Renal cortex interstitium (tissue), 15 donors: ENCODE measurements around the gene MIEF1. TPM values are rescaled to one million over a fixed set of nuclear protein-coding genes. Genes with fewer than 3 reads are reported as not detected.
A peak's percentile ranks its signal among the peaks of the same experiment; 100 is the strongest.

Experiments
- DNase-seq, 11 donors: peaks; one replicate each; pipeline ENCODE4 v3.0.0-alpha.2; 2013; ENCODE audit warnings: low read depth in 9 of 11, low spot score in 4 of 11; ENCODE audit errors: extremely low read depth in 1 of 11
- long read RNA-seq, 16 experiments: transcript quantifications; one replicate each; lab custom pipeline, GENCODE V29; 2026
- polyA plus RNA-seq, 3 donors: library from polyadenylated mRNA; unstranded; fragments of 120-200 nt; gene quantifications; one replicate each; pipeline ENCODE4 v1.2.1, GENCODE V29; 2013; ENCODE audit not compliant: insufficient read length in 3 of 3

The MIEF1 gene
- 10 to 100 TPM; 32.3 to 36.0 (median 34.8) TPM for polyA plus RNA-seq
- long read RNA-seq, donor 1, full-length matches to known transcripts, result 5 of 5 reads
- long read RNA-seq, donor 1, partial matches to known transcripts, result 0 of 5 reads
- long read RNA-seq, donor 1, other reads (novel, unspliced or antisense), result 0 of 5 reads
- long read RNA-seq, donor 2, full-length matches to known transcripts, result 12 of 12 reads
- long read RNA-seq, donor 2, partial matches to known transcripts, result 0 of 12 reads
- long read RNA-seq, donor 2, other reads (novel, unspliced or antisense), result 0 of 12 reads
- long read RNA-seq, donor 3, full-length matches to known transcripts, result 11 of 11 reads
- long read RNA-seq, donor 3, partial matches to known transcripts, result 0 of 11 reads
- long read RNA-seq, donor 3, other reads (novel, unspliced or antisense), result 0 of 11 reads
- long read RNA-seq, donor 4, full-length matches to known transcripts, result 11 of 22 reads
- long read RNA-seq, donor 4, partial matches to known transcripts, result 11 of 22 reads
- long read RNA-seq, donor 4, other reads (novel, unspliced or antisense), result 0 of 22 reads
- long read RNA-seq, donor 5, full-length matches to known transcripts, result 22 of 22 reads
- long read RNA-seq, donor 5, partial matches to known transcripts, result 0 of 22 reads
- long read RNA-seq, donor 5, other reads (novel, unspliced or antisense), result 0 of 22 reads
- long read RNA-seq, donor 6, full-length matches to known transcripts, result 7 of 7 reads
- long read RNA-seq, donor 6, partial matches to known transcripts, result 0 of 7 reads
- long read RNA-seq, donor 6, other reads (novel, unspliced or antisense), result 0 of 7 reads
- long read RNA-seq, donor 7, full-length matches to known transcripts, result 3 of 3 reads
- long read RNA-seq, donor 7, partial matches to known transcripts, result 0 of 3 reads
- long read RNA-seq, donor 7, other reads (novel, unspliced or antisense), result 0 of 3 reads
- long read RNA-seq, donor 8, full-length matches to known transcripts, result 12 of 22 reads
- long read RNA-seq, donor 8, partial matches to known transcripts, result 10 of 22 reads
- long read RNA-seq, donor 8, other reads (novel, unspliced or antisense), result 0 of 22 reads
- long read RNA-seq, donor 9, full-length matches to known transcripts, result 6 of 6 reads
- long read RNA-seq, donor 9, partial matches to known transcripts, result 0 of 6 reads
- long read RNA-seq, donor 9, other reads (novel, unspliced or antisense), result 0 of 6 reads
- long read RNA-seq, donor 10, full-length matches to known transcripts, result 3 of 3 reads
- long read RNA-seq, donor 10, partial matches to known transcripts, result 0 of 3 reads
- long read RNA-seq, donor 10, other reads (novel, unspliced or antisense), result 0 of 3 reads
- long read RNA-seq, donor 11, full-length matches to known transcripts, result 6 of 6 reads
- long read RNA-seq, donor 11, partial matches to known transcripts, result 0 of 6 reads
- long read RNA-seq, donor 11, other reads (novel, unspliced or antisense), result 0 of 6 reads
- long read RNA-seq, donor 12, full-length matches to known transcripts, result 2 of 2 reads
- long read RNA-seq, donor 12, partial matches to known transcripts, result 0 of 2 reads
- long read RNA-seq, donor 12, other reads (novel, unspliced or antisense), result 0 of 2 reads
- long read RNA-seq, donor 13, full-length matches to known transcripts, result 7 of 7 reads
- long read RNA-seq, donor 13, partial matches to known transcripts, result 0 of 7 reads
- long read RNA-seq, donor 13, other reads (novel, unspliced or antisense), result 0 of 7 reads
- long read RNA-seq, donor 14, full-length matches to known transcripts, result 4 of 4 reads
- long read RNA-seq, donor 14, partial matches to known transcripts, result 0 of 4 reads
- long read RNA-seq, donor 14, other reads (novel, unspliced or antisense), result 0 of 4 reads
- long read RNA-seq, donor 15, full-length matches to known transcripts, result 3 of 3 reads
- long read RNA-seq, donor 15, partial matches to known transcripts, result 0 of 3 reads
- long read RNA-seq, donor 15, other reads (novel, unspliced or antisense), result 0 of 3 reads
- long read RNA-seq, donor 16, full-length matches to known transcripts, result 9 of 9 reads
- long read RNA-seq, donor 16, partial matches to known transcripts, result 0 of 9 reads
- long read RNA-seq, donor 16, other reads (novel, unspliced or antisense), result 0 of 9 reads

DNA sequence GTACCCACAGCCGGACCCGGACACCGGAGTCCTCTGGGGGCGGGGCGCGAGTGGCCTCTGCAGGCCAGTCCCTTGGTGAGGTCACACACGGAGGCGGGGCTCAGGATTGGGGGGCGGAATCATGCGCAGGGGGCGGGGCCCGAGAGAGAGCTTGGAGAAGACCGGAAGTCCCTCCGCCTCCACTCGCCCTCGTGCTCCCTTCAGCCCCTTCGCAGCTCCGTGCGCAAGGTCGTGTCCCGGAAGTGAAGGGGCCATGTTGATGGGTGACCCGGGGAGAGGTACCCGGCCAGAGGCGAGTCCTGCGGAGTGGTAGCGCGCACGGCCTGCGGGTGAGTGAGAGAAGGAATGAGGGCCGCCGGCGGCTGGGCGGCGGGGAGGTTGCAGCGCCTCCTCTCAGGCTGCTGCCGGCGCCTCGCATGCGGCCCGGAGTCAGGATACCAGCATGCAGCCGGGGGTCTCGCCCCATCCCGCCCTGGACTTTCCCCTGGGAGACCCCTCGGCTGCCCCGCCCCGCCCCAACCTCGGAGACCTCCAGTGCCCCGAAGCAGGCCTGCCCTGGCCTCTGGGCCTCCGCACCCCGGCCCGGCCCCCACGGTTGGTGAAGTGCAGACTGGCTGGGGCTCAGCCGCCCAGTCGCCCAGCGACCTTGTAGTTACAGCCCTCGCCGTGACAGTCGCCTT, at the start of gene MIEF1:
MIEF1 (plus strand) TSS at position 182 of the 680 bp plus-strand sequence. CDS start 9,005 bp downstream, outside the sequence.
- DNase-seq, result peak; percentile 87 to 96 (median 94)

DNA sequence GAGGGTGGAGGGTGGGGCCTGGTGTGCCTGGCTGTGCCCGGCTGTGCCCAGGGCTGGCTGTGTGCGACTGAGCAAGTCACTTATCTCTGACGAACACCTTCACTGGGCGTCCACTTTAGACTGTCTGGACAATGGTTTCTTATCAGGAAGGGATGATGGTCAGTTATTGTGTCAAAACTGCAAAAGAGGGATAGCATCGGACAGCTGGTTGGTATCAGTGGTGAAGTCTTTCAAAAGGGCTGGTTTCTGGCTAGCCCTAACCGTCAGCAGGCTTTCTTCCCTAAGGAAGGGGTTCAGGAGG, 49.4 kb upstream of the MIEF1 start:
- no peak for DNase-seq

DNA sequence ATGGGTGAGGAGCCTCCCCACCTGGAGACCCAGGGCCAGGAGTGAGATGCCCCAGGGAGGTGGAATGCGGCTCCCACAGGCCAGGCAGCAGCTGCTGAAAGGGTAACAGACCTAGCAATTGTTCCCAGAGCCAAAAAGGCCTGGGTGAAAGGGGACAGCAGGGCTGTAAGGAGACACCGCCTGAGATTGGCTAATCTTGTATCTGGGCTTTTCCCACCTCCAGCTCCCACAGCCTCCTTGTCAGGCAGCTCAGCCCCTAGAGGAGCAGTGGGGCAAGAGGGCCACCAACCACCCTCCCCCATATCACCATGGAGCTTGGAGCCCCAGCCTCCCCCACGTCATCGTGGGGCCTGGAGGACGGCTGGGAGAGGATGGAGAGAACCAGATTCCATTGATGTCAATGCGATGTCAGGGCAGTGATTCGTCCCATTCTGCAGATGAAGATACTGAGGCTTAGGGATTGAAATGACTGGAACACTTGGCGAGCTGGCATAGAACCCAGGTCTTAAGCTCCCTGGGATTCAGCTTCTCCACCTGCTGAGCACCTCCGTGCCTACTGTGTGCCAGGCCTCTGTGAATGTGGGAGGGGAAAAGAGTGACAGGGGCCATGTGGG, 48.2 kb upstream of the MIEF1 start:
- no peak for DNase-seq

DNA sequence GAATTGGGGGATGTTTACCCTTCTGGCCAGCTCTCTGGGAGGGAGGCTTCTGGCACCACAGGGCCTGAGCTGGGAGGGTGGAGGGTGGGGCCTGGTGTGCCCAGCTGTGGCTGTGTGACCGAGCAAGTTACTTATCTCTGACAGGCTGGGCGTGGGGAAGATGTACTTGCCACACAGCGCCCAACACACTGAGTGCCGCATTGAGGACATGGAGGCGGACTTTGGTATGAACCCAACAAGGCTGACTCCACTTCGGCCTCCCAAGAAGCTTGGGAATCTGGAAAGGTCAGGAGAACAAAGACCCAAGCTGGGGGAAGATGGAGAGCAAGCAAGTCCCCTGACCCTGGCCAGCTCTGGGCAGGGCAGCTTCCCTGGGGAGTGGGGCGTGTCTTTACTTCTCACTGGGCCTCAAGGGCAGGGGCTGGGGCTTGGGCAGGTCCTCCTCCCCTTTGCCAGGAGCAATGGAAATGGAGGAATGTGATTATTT, 47.7 kb upstream of the MIEF1 start:
- DNase-seq, result no peak

DNA sequence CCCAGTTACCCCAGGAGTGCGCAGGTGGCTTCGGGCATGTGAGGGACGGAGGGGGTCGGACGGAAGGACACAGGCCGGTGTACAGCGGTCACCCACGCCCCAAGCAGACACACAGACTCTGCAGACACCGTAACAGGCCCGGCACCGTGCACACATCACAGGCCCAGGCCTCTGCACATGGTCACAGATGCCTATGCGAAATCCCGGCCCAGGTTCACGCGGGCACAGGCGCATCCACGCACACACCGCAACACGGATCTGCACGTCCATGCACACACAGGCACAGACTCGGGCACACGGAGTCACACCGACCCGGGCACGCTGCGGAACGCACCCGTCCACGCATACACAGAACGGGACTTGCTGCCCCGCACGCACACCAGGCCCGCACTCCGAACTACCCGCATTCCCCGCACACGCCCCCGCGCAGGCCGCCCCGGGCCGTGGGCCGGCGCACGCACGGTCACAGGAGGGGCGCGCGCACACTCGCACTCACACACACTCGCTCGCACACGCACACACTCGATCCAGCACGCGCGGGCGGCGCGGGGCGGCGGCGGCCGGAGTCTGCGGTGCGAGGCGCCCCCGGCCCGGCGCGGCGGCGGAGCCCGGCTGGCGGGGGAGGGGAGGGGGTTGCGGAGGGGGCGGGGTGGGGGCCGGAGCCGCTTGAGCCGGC, 45.4 kb upstream of the MIEF1 start, which contains the start of gene MGAT3:
MGAT3 (plus strand) TSS at position 491 of the 676 bp plus-strand sequence. CDS start 30,336 bp downstream, outside the sequence.
- no peak for DNase-seq

DNA sequence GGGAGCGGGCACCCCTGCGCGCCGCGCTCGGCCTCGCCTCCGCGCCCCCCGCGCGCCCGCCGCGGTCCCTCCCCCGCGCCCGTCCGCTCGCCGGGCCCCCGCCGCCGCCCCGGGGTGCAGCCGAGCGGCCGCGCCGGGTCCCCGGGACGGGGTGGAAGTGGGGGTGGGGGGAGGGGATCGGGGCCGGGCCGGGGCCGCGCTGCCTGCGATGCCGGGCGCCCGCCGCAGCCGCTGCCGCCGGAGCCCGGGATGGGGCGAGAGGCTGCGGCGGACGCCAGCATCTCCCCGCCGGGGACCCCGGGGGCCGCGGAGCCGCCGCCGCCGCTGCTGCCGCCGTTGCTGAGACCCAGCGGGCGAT, 44.9 kb upstream of the MIEF1 start:
- DNase-seq, result no peak

DNA sequence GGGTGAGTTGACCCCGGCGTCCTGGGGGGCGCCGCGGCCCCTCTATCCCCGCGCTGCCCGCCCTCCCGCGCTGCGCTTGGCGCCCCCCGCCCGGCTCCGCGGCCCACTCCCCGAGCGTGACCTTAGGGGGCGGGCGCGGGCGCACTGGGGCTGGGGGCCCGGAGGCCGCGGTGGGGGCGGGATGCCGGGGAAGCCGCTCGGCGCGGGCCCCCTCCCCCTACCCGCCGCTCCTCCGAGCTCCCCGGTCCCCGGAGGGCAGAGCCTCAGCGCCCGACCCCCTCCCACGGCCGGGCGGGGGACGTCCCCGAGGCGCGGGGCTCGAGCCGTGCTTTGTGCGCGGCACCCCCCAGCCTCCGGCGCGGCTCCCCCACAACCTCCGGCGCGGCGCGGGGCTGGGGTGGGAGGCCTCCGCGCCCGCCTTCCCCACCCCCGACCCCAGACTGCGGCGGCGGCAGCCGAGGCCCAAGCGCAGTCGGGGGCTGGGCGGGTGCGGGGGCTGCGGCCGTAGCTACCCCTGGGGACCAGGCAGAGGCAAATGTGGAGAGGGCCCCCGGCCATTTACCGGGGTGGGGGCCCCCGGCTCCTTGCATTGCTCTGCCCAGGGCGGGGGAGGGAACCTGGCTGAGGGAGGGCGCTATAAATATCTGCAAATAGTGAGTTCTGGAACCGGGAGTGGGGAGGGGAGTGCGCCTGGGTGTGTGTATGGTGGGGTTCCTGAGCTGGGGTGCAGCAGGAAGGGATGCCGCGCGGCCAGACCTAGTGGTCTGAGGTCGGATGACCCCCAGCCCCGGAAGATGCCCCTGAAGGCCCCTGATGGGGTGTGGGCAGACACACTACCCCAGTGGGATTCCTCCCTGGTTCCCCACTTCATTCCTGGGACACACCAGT, 44.3 kb upstream of the MIEF1 start:
- no peak for DNase-seq

DNA sequence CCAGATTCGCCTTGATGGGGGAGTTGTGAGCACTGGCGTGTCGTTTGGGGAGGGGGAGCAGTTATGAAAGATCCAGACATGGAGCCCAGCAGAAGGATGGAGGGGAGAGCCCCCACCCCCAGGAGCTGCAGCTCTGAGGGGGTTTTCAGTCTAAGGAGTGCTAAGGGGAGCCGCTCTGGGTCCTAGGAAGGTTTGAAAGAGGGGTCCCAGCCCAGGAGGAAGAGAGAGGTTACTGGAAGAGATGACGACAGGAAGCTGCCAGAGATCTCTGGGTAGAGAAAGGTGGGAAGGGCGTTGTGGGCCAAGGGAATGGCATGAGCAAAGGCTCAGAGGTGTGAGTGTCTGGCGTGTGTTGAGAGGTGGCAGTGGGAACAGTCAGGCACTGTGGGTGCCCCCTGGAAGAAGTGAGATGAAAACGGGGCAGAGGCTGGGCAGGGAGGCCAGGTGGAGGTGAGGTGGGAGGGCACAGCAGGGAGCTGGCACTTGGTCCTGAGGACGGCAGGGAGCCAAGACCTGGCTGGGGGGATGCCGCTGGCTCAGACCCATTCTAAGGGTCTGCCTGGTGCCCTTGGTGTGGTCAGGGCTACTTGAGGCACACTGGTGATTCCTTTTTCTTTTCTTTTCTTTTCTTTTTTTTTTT, 43.5 kb upstream of the MIEF1 start:
- DNase-seq, result no peak

DNA sequence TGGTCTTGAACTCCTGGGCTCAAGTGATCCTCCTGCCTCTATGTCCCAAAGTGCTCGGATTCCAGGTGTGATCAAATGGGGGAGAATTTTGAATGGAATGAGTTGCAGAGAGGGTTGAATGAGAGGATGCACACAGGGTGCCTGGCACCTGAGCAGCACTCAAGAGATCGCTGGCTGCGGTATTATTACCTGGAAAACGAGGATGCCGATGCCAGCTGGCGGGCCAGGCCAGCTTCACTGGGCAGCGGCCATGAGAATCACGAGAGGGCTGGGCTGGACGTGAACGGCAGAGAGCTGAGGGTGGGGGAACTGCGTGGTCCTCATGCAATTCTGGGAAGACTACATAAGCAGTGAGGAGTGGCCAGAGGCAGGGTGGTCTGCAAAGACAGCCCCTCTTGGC, 42.4 kb upstream of the MIEF1 start:
- DNase-seq, result no peak

DNA sequence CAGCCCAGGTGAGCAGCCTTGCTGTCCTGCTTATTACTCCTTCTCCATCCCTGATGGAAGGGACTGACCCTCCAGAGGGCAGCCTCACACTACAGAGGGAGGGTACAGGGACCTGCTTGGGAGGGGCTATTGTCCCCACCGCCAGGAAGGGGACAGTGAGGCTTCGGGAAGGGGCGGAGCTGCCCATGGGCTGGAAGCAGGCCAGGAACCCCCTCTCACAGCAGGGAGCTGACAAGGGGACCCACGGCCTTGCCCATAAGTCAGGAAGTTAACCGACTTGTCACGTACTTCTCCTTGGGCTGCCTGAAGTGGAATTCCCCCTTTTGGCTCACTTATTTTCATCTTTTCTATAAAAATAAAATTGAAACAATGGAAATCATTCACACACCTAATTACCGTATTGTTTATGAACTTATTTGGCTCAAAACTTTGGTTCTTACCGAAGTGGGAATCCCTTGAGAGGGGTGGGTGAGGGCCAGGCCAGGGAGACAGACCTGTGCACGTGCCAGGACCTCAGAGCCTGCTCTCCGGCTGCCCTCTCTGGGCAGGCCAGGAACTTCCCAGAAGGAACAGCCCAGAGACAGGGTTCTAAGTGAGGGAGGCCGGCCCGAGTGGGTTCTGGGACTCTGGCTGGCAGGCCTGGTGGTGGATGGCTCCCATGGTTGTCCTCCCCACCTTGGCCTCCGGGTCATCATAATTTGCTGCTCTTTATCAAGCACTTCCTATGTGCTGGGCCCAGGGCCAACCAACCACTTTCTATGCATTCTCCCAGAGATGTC, 39.5 kb upstream of the MIEF1 start:
- DNase-seq, result no peak

DNA sequence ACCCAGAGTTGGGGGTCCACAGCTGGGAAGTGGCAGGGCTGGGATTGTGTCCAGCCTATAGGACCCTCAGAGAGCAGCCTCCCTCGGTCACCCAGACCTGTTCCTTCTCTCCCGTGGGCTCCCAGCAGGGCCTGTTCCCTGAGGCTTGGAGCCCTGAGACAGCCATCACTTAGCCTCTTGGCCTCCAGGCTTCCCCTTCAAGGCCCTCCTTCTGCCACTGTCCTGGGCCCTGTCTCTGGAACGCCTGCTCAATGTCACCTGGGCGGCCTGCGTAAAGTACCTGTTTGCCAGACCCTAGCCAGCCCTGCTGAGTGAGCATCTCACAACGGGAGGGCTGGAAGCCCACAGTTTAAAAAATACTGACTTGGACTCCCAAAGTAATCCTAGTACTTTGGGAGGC, 38.8 kb upstream of the MIEF1 start:
- no peak for DNase-seq

DNA sequence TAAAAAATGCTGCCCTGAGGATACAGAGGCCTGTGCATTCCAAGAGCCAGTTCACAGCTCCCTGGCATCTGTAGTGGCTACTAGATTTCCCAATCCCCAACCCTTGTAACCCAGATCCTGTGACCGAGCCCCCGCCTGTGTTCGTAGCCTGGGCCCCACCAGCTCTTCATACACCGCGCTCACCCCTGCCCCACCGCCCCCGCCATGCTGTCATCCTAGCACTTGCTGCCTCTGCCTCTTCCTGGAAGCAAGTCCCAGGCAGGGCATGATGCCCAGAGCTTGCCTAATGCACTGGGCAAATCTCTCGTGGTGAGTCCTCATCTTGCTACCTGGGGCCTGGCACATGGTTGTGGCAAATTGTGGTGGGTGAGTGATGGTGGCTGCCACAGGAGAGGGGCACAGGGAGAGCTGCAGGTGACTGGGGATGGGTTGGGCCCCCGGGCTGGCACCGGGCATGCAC, 38.1 kb upstream of the MIEF1 start:
- DNase-seq, result no peak

DNA sequence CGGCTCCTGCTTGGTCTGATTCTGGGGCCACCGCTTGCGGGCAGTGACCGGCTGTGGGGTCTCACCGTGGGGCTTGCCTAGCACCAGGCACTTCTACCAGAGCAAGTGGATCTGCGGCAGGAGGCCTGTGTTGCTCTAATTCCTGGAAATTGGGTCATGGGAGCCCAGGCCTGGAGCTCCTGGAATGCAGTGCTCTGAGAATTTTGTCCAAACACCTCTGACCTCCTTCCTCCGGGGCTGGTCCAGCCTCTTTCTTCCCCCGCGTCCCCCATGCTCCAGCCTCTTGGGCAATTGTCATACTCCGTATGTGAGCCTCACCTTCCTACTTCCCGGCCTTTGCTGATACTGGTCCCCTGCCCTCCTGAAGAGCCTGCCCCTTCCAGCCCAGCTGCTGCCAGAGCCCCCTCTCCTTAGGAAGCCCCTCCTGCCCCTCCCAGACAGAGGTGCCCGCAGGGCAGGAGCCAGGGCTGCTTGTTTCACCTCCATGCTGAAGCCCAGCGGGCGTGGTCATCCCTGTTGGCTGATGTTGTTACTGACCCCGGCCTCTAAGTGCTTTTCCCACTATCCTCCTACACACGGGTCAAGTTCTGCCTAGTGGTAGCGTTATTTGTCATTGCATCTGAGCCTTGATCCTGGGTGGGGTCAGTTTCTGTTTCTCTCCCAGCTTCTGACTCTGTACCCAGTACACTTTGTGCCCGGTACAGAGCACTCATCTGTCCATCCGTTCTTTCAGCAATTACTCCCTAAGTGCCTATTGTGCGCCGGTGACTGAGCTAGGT, 35.7 kb upstream of the MIEF1 start:
- no peak for DNase-seq
